Ureter (tissue), 1 donor: ENCODE measurements around the gene BHLHA15. TPM values are rescaled to one million over a fixed set of nuclear protein-coding genes. Genes with fewer than 3 reads are reported as not detected.

ENCODE experiments used
- DNase-seq: peaks from one replicate; pipeline ENCODE4 v3.0.0-alpha.2; 2020; ENCODE audit warnings: low spot score
- total RNA-seq: library from RNA; stranded (reverse); gene quantifications from one replicate; pipeline ENCODE4 v1.2.4, GENCODE V29; 2023
- donor health status: DM: yes; HTN: yes; CAD: no.

The BHLHA15 gene
- total RNA-seq, 1 donor from 2014 or later = 0.73 TPM

- no peak for DNase-seq
Measured at GRCh38 chr7:98242934-98243333, 31.7 kb downstream of the BHLHA15 start.

DNA sequence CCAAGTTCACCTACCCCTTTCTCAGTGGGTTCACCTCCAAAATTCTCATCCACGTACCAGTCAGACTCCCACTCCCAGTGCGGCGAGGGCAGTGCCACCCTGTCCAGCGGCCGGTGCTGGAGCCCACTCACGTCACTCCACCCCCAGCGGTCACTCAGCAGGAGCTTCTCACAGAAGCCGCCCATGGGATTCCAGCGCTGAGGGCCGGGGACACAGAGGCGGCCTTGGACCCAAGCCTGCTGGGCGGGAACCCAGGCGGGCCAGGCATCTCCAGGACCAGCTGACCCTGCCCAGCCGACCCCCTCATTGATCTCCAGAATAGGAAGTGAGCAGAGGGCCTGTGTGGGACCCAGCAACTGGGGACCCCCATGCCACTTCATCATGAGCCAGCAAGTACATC is 33.6 kb downstream of the BHLHA15 start:
- DNase-seq = no peak

- DNase-seq = no peak
Measured at GRCh38 chr7:98248156-98248555, 36.9 kb downstream of the BHLHA15 start.

- no peak for DNase-seq
Measured at GRCh38 chr7:98249106-98249505, 37.9 kb downstream of the BHLHA15 start.

GRCh38 chr7:98250789-98251188 is 39.5 kb downstream of the BHLHA15 start:
- DNase-seq = no peak

GRCh38 chr7:98251231-98251600 is 40.0 kb downstream of the BHLHA15 start:
- no peak for DNase-seq

- DNase-seq = peak; percentile 95
Measured at GRCh38 chr7:98251601-98252424, 40.6 kb downstream of the BHLHA15 start, which contains the start of gene TECPR1. Gene TECPR1 (minus strand): TSS chr7:98252232. CDS start chr7:98246146, 6,086 bp downstream.

DNA sequence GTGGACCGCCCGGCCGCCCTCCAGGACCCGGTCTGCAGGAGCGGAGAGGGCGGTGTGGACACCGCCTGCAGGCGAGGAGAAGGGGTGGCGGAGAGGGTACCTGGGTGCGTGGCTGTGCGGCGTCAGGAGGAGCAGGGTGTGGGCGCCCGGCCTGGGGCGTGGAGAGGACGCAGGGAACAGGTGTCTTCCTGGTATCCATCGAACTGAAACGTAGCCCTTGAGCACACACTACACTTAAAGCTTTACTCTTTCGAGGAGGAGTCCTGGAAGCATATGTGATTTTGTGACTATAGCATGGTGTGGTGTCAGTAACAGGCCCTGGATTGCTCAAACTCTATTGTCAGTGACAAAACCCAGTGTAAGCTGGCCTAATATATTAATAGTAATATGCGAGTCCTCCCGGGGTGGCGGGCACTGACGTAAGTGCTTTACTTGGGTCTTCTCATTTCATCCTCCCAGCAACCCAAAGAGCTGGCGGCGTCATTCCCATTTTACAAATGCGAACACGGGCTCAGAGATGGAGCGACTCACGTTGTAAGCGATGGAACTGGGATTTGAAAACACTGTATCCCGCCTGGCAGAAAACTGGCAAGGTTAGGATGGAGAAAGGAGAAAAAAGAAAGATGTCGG is 41.3 kb downstream of the BHLHA15 start:
- no peak for DNase-seq

DNA sequence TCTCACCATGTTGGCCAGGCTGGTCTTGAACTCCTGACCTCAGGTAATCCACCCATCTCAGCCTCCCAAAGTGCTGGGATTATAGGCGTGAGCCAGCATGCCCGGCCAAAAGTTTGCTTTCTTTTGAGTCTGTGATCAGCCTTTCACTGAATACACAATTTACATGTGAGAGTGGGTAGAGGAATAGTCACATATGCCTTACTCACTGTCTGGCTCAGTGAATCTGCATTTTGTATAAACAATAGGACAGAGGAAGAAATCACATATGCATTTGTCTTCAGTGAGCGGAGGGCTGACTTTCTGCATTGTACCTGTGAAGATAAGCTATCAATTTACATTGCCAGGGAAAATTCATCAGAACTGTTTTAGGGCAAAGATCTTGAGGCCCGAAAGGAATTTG is 43.3 kb downstream of the BHLHA15 start:
- no peak for DNase-seq

GRCh38 chr7:98254951-98255610 is 43.8 kb downstream of the BHLHA15 start:
- DNase-seq = no peak

GRCh38 chr7:98256431-98256830 is 45.2 kb downstream of the BHLHA15 start:
- DNase-seq = no peak

GRCh38 chr7:98257701-98258100 is 46.5 kb downstream of the BHLHA15 start:
- DNase-seq = no peak

Other genes starting within 250 kb of the BHLHA15 start
- not detected for gene OCM2, start 221.2 kb upstream of the BHLHA15 start, total RNA-seq
- 34.1 TPM for gene LMTK2, start 104.6 kb upstream of the BHLHA15 start, total RNA-seq
- gene TECPR1, start 40.8 kb downstream of the BHLHA15 start, total RNA-seq = 37.9 TPM
- gene BRI3, start 70.2 kb downstream of the BHLHA15 start, total RNA-seq = 141 TPM
- gene BAIAP2L1, start 189.7 kb downstream of the BHLHA15 start, total RNA-seq = 36.5 TPM